B cell (primary cell): ENCODE results near the gene SPHK2. TPM values are rescaled to one million over a fixed set of nuclear protein-coding genes. Genes with fewer than 3 reads are reported as not detected.

Source experiments
- ATAC-seq: fragments of 200-7000 bp; cut with Tn5 transposase; one replicate; pipeline ENCODE4 v1.10.0; 2021; ENCODE audit warnings: low read depth, mild to moderate bottlenecking, moderate number of reproducible peaks, moderate library complexity
- CTCF ChIA-PET: fragments of 350-600 bp; sonication (Branson Sonifier 250); formaldehyde crosslinking; loops from one replicate; lab custom pipeline; 2021; ENCODE audit warnings: antibody characterized with exemption, inconsistent platforms; lab: Charles Lee
- POLR2A ChIA-PET: fragments of 350-600 bp; sonication (Branson Sonifier 250); formaldehyde crosslinking; loops from one replicate; lab custom pipeline; 2021; ENCODE audit warnings: antibody characterized with exemption; lab: Charles Lee
- DNase-seq: peaks from one replicate; pipeline ENCODE4 v3.0.0; 2013
- H2AFZ ChIP-seq: 2 replicates; pipeline ENCODE4 v1.6.1; 2012; ENCODE audit warnings: mild to moderate bottlenecking, low read depth, low read length; ENCODE audit not compliant: insufficient read depth, poor library complexity, severe bottlenecking
- H3K27ac ChIP-seq, 2 donors: 1 replicate in 1 of 2; 2 replicates in 1 of 2; pipeline ENCODE4 v1.5.1; 2012 to 2013; ENCODE audit warnings: low read length in 2 of 2, mild to moderate bottlenecking in 2 of 2, moderate library complexity in 1 of 2
- H3K27me3 ChIP-seq, 4 experiments: fragments of 200-600 bp in 1 of 4; sonication (generic) in 1 of 4; replicated peaks in 1 of 4; 1 replicate in 2 of 4; 2 replicates in 2 of 4; pipeline versions ENCODE4 v1.6.1 to v1.7.0; 2013 to 2016; ENCODE audit warnings: low read length in 3 of 4, mild to moderate bottlenecking in 2 of 4, mixed read lengths in 1 of 4, moderate library complexity in 1 of 4; ENCODE audit not compliant: insufficient read depth in 4 of 4, control insufficient read depth in 3 of 4; ENCODE audit errors: control extremely low read depth in 1 of 4
- H3K36me3 ChIP-seq, 2 experiments: replicated peaks in 1 of 2; 1 replicate in 1 of 2; 2 replicates in 1 of 2; pipeline versions ENCODE4 v1.6.1 to v1.7.1; 2013; ENCODE audit warnings: low read length in 1 of 2; ENCODE audit not compliant: insufficient read depth in 2 of 2, control insufficient read depth in 1 of 2; ENCODE audit errors: control extremely low read depth in 1 of 2, extremely low read depth in 1 of 2
- H3K4me1 ChIP-seq, 2 donors: fragments of 200-600 bp in 1 of 2; sonication (generic) in 1 of 2; 1 replicate in 1 of 2; 2 replicates in 1 of 2; pipeline versions ENCODE4 v1.5.1 to v1.6.1; 2013 to 2017; ENCODE audit warnings: low read length in 2 of 2; ENCODE audit not compliant: control insufficient read depth in 2 of 2, insufficient read depth in 2 of 2
- H3K4me2 ChIP-seq: replicated peaks from 2 replicates; pipeline ENCODE3; 2012; ENCODE audit warnings: mild to moderate bottlenecking, low read depth, low read length; ENCODE audit not compliant: poor library complexity, severe bottlenecking
- H3K4me3 ChIP-seq, 5 experiments: fragments of 200-600 bp in 1 of 5; sonication (generic) in 1 of 5; 1 replicate in 3 of 5; 2 replicates in 2 of 5; pipeline versions ENCODE4 v1.5.1 to v1.7.0; 2011 to 2016; ENCODE audit warnings: low read length in 4 of 5, mild to moderate bottlenecking in 4 of 5, low read depth in 2 of 5, control low read depth in 1 of 5, moderate library complexity in 1 of 5; ENCODE audit not compliant: insufficient read depth in 1 of 5; ENCODE audit errors: control extremely low read depth in 1 of 5, extremely low read depth in 1 of 5
- H3K79me2 ChIP-seq: fragments of 200-600 bp; sonication (generic); one replicate; pipeline ENCODE4 v1.6.0; 2016; ENCODE audit warnings: low read length; ENCODE audit not compliant: control insufficient read depth, insufficient read depth
- H3K9ac ChIP-seq: fragments of 200-600 bp; sonication (generic); 2 replicates; pipeline ENCODE4 v1.6.1; 2017; ENCODE audit warnings: mild to moderate bottlenecking, low read length, moderate library complexity
- H3K9me3 ChIP-seq, 3 donors: one replicate each; pipeline versions ENCODE4 v1.6.1 to v1.7.1; 2013; ENCODE audit warnings: low read length in 2 of 3; ENCODE audit not compliant: control insufficient read depth in 2 of 3, insufficient read depth in 1 of 3; ENCODE audit errors: control extremely low read depth in 1 of 3
- H4K20me1 ChIP-seq: 2 replicates; pipeline ENCODE4 v1.6.0; 2012; ENCODE audit warnings: mild to moderate bottlenecking, low read length; ENCODE audit not compliant: insufficient read depth, control insufficient read depth, poor library complexity, severe bottlenecking
- H3K27ac Mint-ChIP-seq: one replicate; pipeline ENCODE4 v1.8.0; 2021; ENCODE audit warnings: mixed read lengths
- H3K27me3 Mint-ChIP-seq: one replicate; pipeline ENCODE4 v1.8.0; 2021; ENCODE audit warnings: mixed read lengths
- H3K4me1 Mint-ChIP-seq: one replicate; pipeline ENCODE4 v1.8.0; 2021; ENCODE audit warnings: mixed read lengths
- H3K4me3 Mint-ChIP-seq: one replicate; pipeline ENCODE4 v1.8.0; 2021; ENCODE audit warnings: mixed read lengths
- H3K9me3 Mint-ChIP-seq: one replicate; pipeline ENCODE4 v1.8.0; 2022; ENCODE audit warnings: mixed read lengths; ENCODE audit not compliant: insufficient read depth
- EZH2 ChIP-seq: IDR thresholded peaks from 2 replicates; pipeline ENCODE4 v1.6.1; 2012; ENCODE audit warnings: borderline replicate concordance, low read depth, mild to moderate bottlenecking, moderate library complexity, low read length; ENCODE audit not compliant: insufficient read depth, poor library complexity, severe bottlenecking
- WGBS: methylation state at CpG from one replicate; pipeline ENCODE4 v1.1.5; 2013; ENCODE audit warnings: missing lambda C conversion rate; ENCODE audit not compliant: insufficient coverage; 5-methylcytosine and 5-hydroxymethylcytosine counted together
- intact Hi-C: fragments of 100-400 bp; cut with micrococcal nuclease; formaldehyde crosslinking; loops from one replicate; pipeline ENCODE4 v1.10.0; 2022
- polyA plus RNA-seq: library from polyadenylated mRNA; depleted of rRNA; stranded (reverse); fragments of >200 nt; gene quantifications from 2 replicates; pipeline ENCODE4 v1.2.3, GENCODE V29; 2012
- total RNA-seq, 2 donors: library from RNA; stranded (reverse); fragments of 120-200 nt in 1 of 2; gene quantifications; 1 replicate in 1 of 2; 2 replicates in 1 of 2; pipeline versions ENCODE4 v1.2.3 to v1.2.4, GENCODE V29; 2013 to 2022
- TF ChIP-seq, protein P1 (sequence below): fragments of 200-600 bp; IDR thresholded peaks from one replicate; pipeline ENCODE4 v1.8.0; 2022; ENCODE audit warnings: antibody characterized with exemption, mild to moderate bottlenecking

Gene SPHK2
- total and polyA plus RNA-seq, 2 donors (not counting 1 experiment from before 2014, with no cell fraction given) = 17.0 to 47.3 TPM

- Histone ChIP-seq H3K27me3 (no peaks in the 10 kb centered on the region), H3K27ac (peak overlapping the region; percentile 96 to 97), H3K4me2 (peak overlapping the region; percentile 74), H3K9me3 (no peaks in the 10 kb centered on the region), H4K20me1 (no peaks in the 10 kb centered on the region), H3K9ac (peak overlapping the region; percentile 64), H2AFZ (peak overlapping the region; percentile 85), H3K36me3 (no peaks in the 10 kb centered on the region), H3K79me2 (no peaks in the 10 kb centered on the region), H3K4me1 (peaks cover 8 to 19% of the 10 kb centered on the region in 2 donors), H3K4me3 (peak overlapping the region in 4 of 5 experiments; percentile 30 to 56 (median 52))
- TF ChIP-seq, protein P1, sequence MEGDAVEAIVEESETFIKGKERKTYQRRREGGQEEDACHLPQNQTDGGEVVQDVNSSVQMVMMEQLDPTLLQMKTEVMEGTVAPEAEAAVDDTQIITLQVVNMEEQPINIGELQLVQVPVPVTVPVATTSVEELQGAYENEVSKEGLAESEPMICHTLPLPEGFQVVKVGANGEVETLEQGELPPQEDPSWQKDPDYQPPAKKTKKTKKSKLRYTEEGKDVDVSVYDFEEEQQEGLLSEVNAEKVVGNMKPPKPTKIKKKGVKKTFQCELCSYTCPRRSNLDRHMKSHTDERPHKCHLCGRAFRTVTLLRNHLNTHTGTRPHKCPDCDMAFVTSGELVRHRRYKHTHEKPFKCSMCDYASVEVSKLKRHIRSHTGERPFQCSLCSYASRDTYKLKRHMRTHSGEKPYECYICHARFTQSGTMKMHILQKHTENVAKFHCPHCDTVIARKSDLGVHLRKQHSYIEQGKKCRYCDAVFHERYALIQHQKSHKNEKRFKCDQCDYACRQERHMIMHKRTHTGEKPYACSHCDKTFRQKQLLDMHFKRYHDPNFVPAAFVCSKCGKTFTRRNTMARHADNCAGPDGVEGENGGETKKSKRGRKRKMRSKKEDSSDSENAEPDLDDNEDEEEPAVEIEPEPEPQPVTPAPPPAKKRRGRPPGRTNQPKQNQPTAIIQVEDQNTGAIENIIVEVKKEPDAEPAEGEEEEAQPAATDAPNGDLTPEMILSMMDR = no peak
- ChIA-PET POLR2A (interaction anchor here (1.0 to 1.6 kb wide), 2 partner anchors 12 to 15 kb away, joined by 3 to 5 read pairs; partner anchors contain the start of gene CA11), CTCF (interaction anchor here (0.9 kb wide), 1 partner anchor 13 kb away, joined by 4 read pairs; no protein-coding TSS in a partner anchor)
- H3K4me3 Mint-ChIP-seq = peak overlapping the region; percentile 88
- peaks cover 16% of the 10 kb centered on the region for H3K4me1 Mint-ChIP-seq
- no peaks in the 10 kb centered on the region for H3K27me3 Mint-ChIP-seq
- 51% methylated on average over 33 of the region's 35 CpGs for WGBS
- H3K9me3 Mint-ChIP-seq = no peaks in the 10 kb centered on the region
- peak; percentile 93 for ATAC-seq
- H3K27ac Mint-ChIP-seq = peak overlapping the region; percentile 97
- DNase-seq = peak; percentile 94
- intact Hi-C loops = loop anchor here (1.0 to 2.0 kb wide), 5 partner anchors 14 to 53 kb away; partner anchors contain the start of genes CA11, RPL18 and SPHK2
Observed at GRCh38 chr19:48660852-48661710, 41.8 kb downstream of the SPHK2 start.

DNA sequence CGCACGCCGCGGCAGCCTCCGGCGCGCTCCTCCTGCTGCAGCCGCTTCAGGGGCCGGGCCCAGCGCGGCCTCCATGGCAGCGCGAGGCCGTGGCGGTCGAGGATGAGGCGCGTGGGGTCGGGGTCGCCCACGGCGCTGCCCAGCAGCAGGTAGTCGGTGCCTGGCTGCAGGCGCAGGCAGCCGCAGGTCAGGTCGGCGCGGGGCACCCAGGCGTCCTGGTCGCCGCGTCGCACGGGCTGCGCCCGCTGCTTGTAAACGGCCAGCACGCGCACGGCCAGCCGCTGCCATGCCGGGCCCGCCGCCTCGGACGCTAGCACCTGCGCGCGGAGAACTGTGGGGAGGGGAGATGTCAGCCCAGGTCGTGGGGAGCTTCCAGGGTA is 42.4 kb downstream of the SPHK2 start:
- WGBS = 95% methylated on average over 44 of the region's 50 CpGs
- no peak overlapping the region for H3K27ac Mint-ChIP-seq
- TF ChIP-seq EZH2 = no peak
- TF ChIP-seq, protein P1 = no peak
- Histone ChIP-seq H3K4me2 (peak overlapping the region; percentile 74), H3K9me3 (no peaks in the 10 kb centered on the region), H3K36me3 (no peaks in the 10 kb centered on the region), H3K4me1 (peaks cover 8 to 19% of the 10 kb centered on the region in 2 donors), H3K27ac (no peak overlapping the region), H3K79me2 (no peaks in the 10 kb centered on the region), H3K4me3 (no peak overlapping the region), H2AFZ (peak overlapping the region; percentile 85), H3K9ac (no peak overlapping the region), H3K27me3 (no peaks in the 10 kb centered on the region), H4K20me1 (no peaks in the 10 kb centered on the region)
- H3K4me3 Mint-ChIP-seq = no peak overlapping the region
- ATAC-seq (no peak), DNase-seq (no peak)
- no peaks in the 10 kb centered on the region for H3K27me3 Mint-ChIP-seq
- intact Hi-C loops = loop anchor here (1.0 to 2.0 kb wide), 5 partner anchors 14 to 53 kb away; partner anchors contain the start of genes CA11, RPL18 and SPHK2
- ChIA-PET POLR2A (interaction anchor here (1.0 to 1.6 kb wide), 2 partner anchors 12 to 16 kb away, joined by 3 to 5 read pairs; partner anchors contain the start of gene CA11), CTCF (no interaction called here)
- peaks cover 16% of the 10 kb centered on the region for H3K4me1 Mint-ChIP-seq
- H3K9me3 Mint-ChIP-seq = no peaks in the 10 kb centered on the region
